IPS DF 4.7 (cell line): ENCODE measurements around the gene AKT1S1.
A peak's percentile ranks its signal among the peaks of the same experiment; 100 is the strongest.

Experiments
- DNase-seq: peaks from one replicate; pipeline ENCODE4 v3.0.0-alpha.2; 2013; ENCODE audit warnings: low spot score; ENCODE audit errors: extremely low read depth

AKT1S1 gene

GRCh38 chr19:49854378-49855263 is 22.5 kb downstream of the AKT1S1 start:
- DNase-seq = no peak

GRCh38 chr19:49853852-49854377 is 23.2 kb downstream of the AKT1S1 start:
- no peak for DNase-seq

- DNase-seq = no peak
These were observed 24.5 kb downstream of the AKT1S1 start for GRCh38 chr19:49852631-49853126.

GRCh38 chr19:49851456-49852259 is 25.5 kb downstream of the AKT1S1 start:
- DNase-seq = no peak

GRCh38 chr19:49850487-49851342 is 26.4 kb downstream of the AKT1S1 start, which contains the start of gene PTOV1:
Gene PTOV1 (plus strand): TSS chr19:49851159.
- peak; percentile 49 for DNase-seq

- no peak for DNase-seq
These were observed 27.0 kb downstream of the AKT1S1 start for GRCh38 chr19:49850221-49850486.

GRCh38 chr19:49849433-49850220 is 27.5 kb downstream of the AKT1S1 start:
- no peak for DNase-seq

GRCh38 chr19:49848938-49849337 is 28.2 kb downstream of the AKT1S1 start:
- DNase-seq = no peak

GRCh38 chr19:49847731-49848696 is 29.1 kb downstream of the AKT1S1 start:
- DNase-seq = no peak

- no peak for DNase-seq
These were observed 30.7 kb downstream of the AKT1S1 start for GRCh38 chr19:49846408-49846807.

GRCh38 chr19:49845414-49845813 is 31.7 kb downstream of the AKT1S1 start:
- DNase-seq = no peak

- DNase-seq = no peak
These were observed 32.7 kb downstream of the AKT1S1 start for GRCh38 chr19:49844138-49845095.

- DNase-seq = no peak
These were observed 33.9 kb downstream of the AKT1S1 start for GRCh38 chr19:49843265-49843664.

GRCh38 chr19:49840736-49841249 is 36.4 kb downstream of the AKT1S1 start:
- DNase-seq = no peak

GRCh38 chr19:49840321-49840720 is 36.8 kb downstream of the AKT1S1 start:
- no peak for DNase-seq

GRCh38 chr19:49839713-49840112 is 37.4 kb downstream of the AKT1S1 start:
- DNase-seq = no peak

GRCh38 chr19:49838885-49839588 is 38.1 kb downstream of the AKT1S1 start:
- DNase-seq = no peak
